Stimulated activated CD4-positive, alpha-beta T cell treated with anti-CD3 and anti-CD28 coated beads, Interleukin-2, amount 100 ng/mL, for 24 hours (primary cell): ENCODE results near the gene FN3K.
A peak's percentile ranks its signal among the peaks of the same experiment; 100 is the strongest.
"Not testable (repeated sequence)": the region's sequence is repeated elsewhere in the genome, so short reads cannot be mapped to it uniquely, and the experiment has no call there.

Experiments used
- DNase-seq, 2 donors: peaks; one replicate each; pipeline ENCODE4 v3.0.0-alpha.2; 2020

FN3K gene

GRCh38 chr17:82737967-82738877, 2.8 kb downstream of the FN3K start:
- no peak for DNase-seq

- DNase-seq, result no peak
Measured at GRCh38 chr17:82740906-82741759, 5.7 kb downstream of the FN3K start.

- no peak for DNase-seq
Measured at GRCh38 chr17:82743344-82744219, 8.2 kb downstream of the FN3K start.

- not testable (repeated sequence) for DNase-seq
Measured at GRCh38 chr17:82744736-82745135, 9.3 kb downstream of the FN3K start.

- no peak for DNase-seq
Measured at GRCh38 chr17:82745524-82745923, 10.1 kb downstream of the FN3K start.

- DNase-seq, result no peak
Measured at GRCh38 chr17:82748756-82749155, 13.3 kb downstream of the FN3K start.

GRCh38 chr17:82750241-82750908, 15.0 kb downstream of the FN3K start:
- no peak for DNase-seq

- no peak for DNase-seq
Measured at GRCh38 chr17:82751171-82751570, 15.8 kb downstream of the FN3K start.

- peak; percentile 88 to 89 for DNase-seq
Measured at GRCh38 chr17:82751571-82752370, 16.4 kb downstream of the FN3K start, which contains the start of gene TBCD. Gene TBCD, plus strand, starts transcription at chr17:82752065. Its CDS starts 129 bp downstream, at chr17:82752194.

- no peak for DNase-seq
Measured at GRCh38 chr17:82752371-82753200, 17.2 kb downstream of the FN3K start.

- no peak for DNase-seq
Measured at GRCh38 chr17:82753201-82753464, 17.7 kb downstream of the FN3K start.

- DNase-seq, result no peak
Measured at GRCh38 chr17:82754297-82755208, 19.1 kb downstream of the FN3K start.

- no peak for DNase-seq
Measured at GRCh38 chr17:82756166-82756565, 20.8 kb downstream of the FN3K start.

- no peak for DNase-seq
Measured at GRCh38 chr17:82765371-82765770, 30.0 kb downstream of the FN3K start.

GRCh38 chr17:82767041-82767754, 31.8 kb downstream of the FN3K start:
- DNase-seq, result peak; percentile 50 to 60

- no peak for DNase-seq
Measured at GRCh38 chr17:82769041-82769440, 33.6 kb downstream of the FN3K start.

- DNase-seq, result no peak
Measured at GRCh38 chr17:82772026-82772425, 36.6 kb downstream of the FN3K start.

- DNase-seq, result not testable (repeated sequence)
Measured at GRCh38 chr17:82774456-82774855, 39.0 kb downstream of the FN3K start.
